ENCODE results near the gene PPA2. TPM values are rescaled to one million over a fixed set of nuclear protein-coding genes. Genes with fewer than 3 reads are reported as not detected.

Gene PPA2
- 100 to 1,000 TPM in 3 of 5 donors, 10 to 100 TPM in 2; 10.5 to 473 (median 132) TPM for total RNA-seq
- polyA plus RNA-seq = 10 to 100 TPM; 46.4 to 96.2 (median 74.6) TPM
- long read RNA-seq, donor 1, transcript PPA2-201 (12 exons, 1,684 nt) = major isoform, 14 of 16 reads
- long read RNA-seq, donor 1, partial matches to known transcripts = 0 of 16 reads
- long read RNA-seq, donor 1, other reads (novel, unspliced or antisense) = 0 of 16 reads
- long read RNA-seq, donor 2, transcript PPA2-201 (12 exons, 1,684 nt) = major isoform, 15 of 18 reads
- long read RNA-seq, donor 2, partial matches to known transcripts = 0 of 18 reads
- long read RNA-seq, donor 2, other reads (novel, unspliced or antisense) = 0 of 18 reads
- long read RNA-seq, donor 3, transcript PPA2-201 (12 exons, 1,684 nt) = major isoform, 13 of 17 reads
- long read RNA-seq, donor 3, partial matches to known transcripts = 0 of 17 reads
- long read RNA-seq, donor 3, other reads (novel, unspliced or antisense) = 0 of 17 reads
- long read RNA-seq, donor 4, partial matches to known transcripts = 0 of 1 reads
- long read RNA-seq, donor 4, other reads (novel, unspliced or antisense) = 0 of 1 reads
- long read RNA-seq, donor 5, transcript PPA2-201 (12 exons, 1,684 nt) = major isoform, 17 of 20 reads
- long read RNA-seq, donor 5, partial matches to known transcripts = 0 of 20 reads
- long read RNA-seq, donor 5, other reads (novel, unspliced or antisense) = 0 of 20 reads
- long read RNA-seq, donor 6, transcript PPA2-201 (12 exons, 1,684 nt) = major isoform, 57 of 75 reads
- long read RNA-seq, donor 6, partial matches to known transcripts = 7 of 75 reads
- long read RNA-seq, donor 6, other reads (novel, unspliced or antisense) = 0 of 75 reads
- long read RNA-seq, donor 7, transcript PPA2-201 (12 exons, 1,684 nt) = major isoform, 19 of 25 reads
- long read RNA-seq, donor 7, partial matches to known transcripts = 0 of 25 reads
- long read RNA-seq, donor 7, other reads (novel, unspliced or antisense) = 0 of 25 reads
- long read RNA-seq, donor 8, transcript PPA2-201 (12 exons, 1,684 nt) = major isoform, 19 of 25 reads
- long read RNA-seq, donor 8, partial matches to known transcripts = 0 of 25 reads
- long read RNA-seq, donor 8, other reads (novel, unspliced or antisense) = 0 of 25 reads
- long read RNA-seq, donor 9, transcript PPA2-201 (12 exons, 1,684 nt) = major isoform, 16 of 23 reads
- long read RNA-seq, donor 9, partial matches to known transcripts = 0 of 23 reads
- long read RNA-seq, donor 9, other reads (novel, unspliced or antisense) = 0 of 23 reads
- long read RNA-seq, donor 10, transcript PPA2-201 (12 exons, 1,684 nt) = major isoform, 11 of 12 reads
- long read RNA-seq, donor 10, partial matches to known transcripts = 0 of 12 reads
- long read RNA-seq, donor 10, other reads (novel, unspliced or antisense) = 0 of 12 reads

- H3K36me3 ChIP-seq = no peaks in the 10 kb centered on the region
- WGBS, 5 donors = 0 to 1% (median 0%) methylated on average over 25 to 72 of the region's 72 CpGs
- peak within 1 kb of the TSS; percentile 95 to 100 (median 99) for H3K27ac ChIP-seq
- DNase-seq = peak; percentile 89 to 95
- intact Hi-C loops (cut with DNase I; ENCODE audit: low total_unique reads) = loop anchor here (5.0 kb wide), 1 partner anchor 331 kb away; no protein-coding TSS in a partner anchor
- no peaks in the 10 kb centered on the region for H3K9me3 ChIP-seq
- peaks cover 12 to 51% (median 36%) of the 10 kb centered on the region in 4 donors for H3K4me1 ChIP-seq
- no peaks in the 10 kb centered on the region for H3K27me3 ChIP-seq
- TF ChIP-seq CTCF (IDR thresholded peaks at IDR 0.05) = no peak
- no peak for TF ChIP-seq EP300 (IDR thresholded peaks at IDR 0.05)
- TF ChIP-seq POLR2AphosphoS5 (IDR thresholded peaks at IDR 0.05) = peak; percentile 88 to 96 (median 96)
- TF ChIP-seq POLR2A (IDR thresholded peaks at IDR 0.05) = peak in 1 of 4 donors; percentile 53
- peak within 1 kb of the TSS; percentile 70 to 94 (median 80) for H3K4me3 ChIP-seq
Observed at GRCh38 chr4:105473324-105474098, at the start of gene PPA2. Gene PPA2, minus strand, starts transcription at chr4:105474062. Its CDS starts 12 bp downstream, at chr4:105474050.

- Histone ChIP-seq H3K36me3 (no peaks in the 10 kb centered on the region), H3K4me1 (no peaks in the 10 kb centered on the region), H3K27me3 (no peaks in the 10 kb centered on the region), H3K4me3 (no peak overlapping the region), H3K27ac (no peak overlapping the region), H3K9me3 (no peaks in the 10 kb centered on the region)
- intact Hi-C loops (cut with DNase I; ENCODE audit: low total_unique reads) = no loop called here
- peak; percentile 34 to 81 for DNase-seq
- 5 to 15% (median 10%) methylated on average over 3 of the region's 3 CpGs for WGBS, 5 donors
- peak in 5 of 7 experiments; percentile 52 to 68 (median 60) for TF ChIP-seq CTCF (IDR thresholded peaks at IDR 0.05)
- no peak for TF ChIP-seq EP300 (IDR thresholded peaks at IDR 0.05)
- TF ChIP-seq POLR2AphosphoS5 (IDR thresholded peaks at IDR 0.05) = peak in 1 of 3 donors; percentile 12
- no peak for TF ChIP-seq POLR2A (IDR thresholded peaks at IDR 0.05)
Observed at GRCh38 chr4:105520819-105521790, 47.2 kb upstream of the PPA2 start.

DNA sequence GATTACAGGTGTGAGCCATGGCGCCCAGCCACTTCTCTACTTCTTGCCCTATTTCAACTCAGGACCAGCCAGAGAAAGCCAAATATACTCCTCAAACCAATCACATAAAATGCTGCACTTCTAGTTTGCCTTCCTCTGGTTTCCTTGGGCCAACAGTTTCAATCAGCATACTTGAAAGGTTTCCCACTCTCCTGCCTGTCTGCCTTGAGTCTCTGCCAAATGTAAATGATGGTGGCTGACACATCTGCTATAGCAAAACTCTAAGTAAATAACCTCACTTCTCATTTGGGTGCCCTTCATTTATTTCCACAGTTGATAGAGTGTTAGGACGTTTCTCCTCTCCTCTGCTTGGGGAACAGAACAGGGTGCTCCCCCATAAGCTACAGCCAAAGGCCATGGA, 36.4 kb upstream of the PPA2 start:
- H3K9me3 ChIP-seq = peaks cover 0 to 4% (median 0%) of the 10 kb centered on the region in 4 donors
- intact Hi-C loops (cut with DNase I; ENCODE audit: low total_unique reads) = loop anchor here (10.0 kb wide), 1 partner anchor 195 kb away; the partner anchor contains the start of genes GSTCD and INTS12
- no peak for TF ChIP-seq POLR2A (IDR thresholded peaks at IDR 0.05)
- TF ChIP-seq POLR2AphosphoS5 (IDR thresholded peaks at IDR 0.05) = no peak
- no peak for TF ChIP-seq EP300 (IDR thresholded peaks at IDR 0.05)
- TF ChIP-seq CTCF (IDR thresholded peaks at IDR 0.05) = no peak

More for the DNA sequence above, 36.4 kb upstream of the PPA2 start:
- Histone ChIP-seq H3K36me3 (no peaks in the 10 kb centered on the region), H3K4me1 (no peaks in the 10 kb centered on the region), H3K27ac (no peak overlapping the region), H3K27me3 (no peaks in the 10 kb centered on the region), H3K4me3 (no peak overlapping the region)
- DNase-seq = no peak
- WGBS, 5 donors = 63 to 70% (median 67%) methylated on average over 2 of the region's 2 CpGs
